OCI-LY3 (cell line): ENCODE data around the gene EXOC3L2.

ENCODE experiments used
- H2AFZ ChIP-seq: fragments of 200-600, 300-600 bp; shearing (Covaris generic); 2 replicates; pipeline ENCODE4 v1.6.0; 2014; ENCODE audit warnings: antibody characterized with exemption, low read depth, low read length
- H3K27ac ChIP-seq: fragments of 200-600, 300-600 bp; sonication (generic); 2 replicates; pipeline ENCODE4 v1.5.1; 2014; ENCODE audit warnings: mild to moderate bottlenecking, low read length, moderate library complexity, mixed read lengths
- H3K27me3 ChIP-seq: fragments of 200-600, 300-600 bp; sonication (generic); 2 replicates; pipeline ENCODE4 v1.6.1; 2014; ENCODE audit warnings: low read depth, low read length, mixed read lengths
- H3K36me3 ChIP-seq: fragments of 200-600, 300-600 bp; sonication (generic); replicated peaks from 2 replicates; pipeline ENCODE3; 2014; ENCODE audit warnings: low read depth, low read length, mixed read lengths
- H3K4me1 ChIP-seq: fragments of 300-600, 200-600 bp; sonication (generic); 2 replicates; pipeline ENCODE4 v1.6.1; 2014; ENCODE audit warnings: low read length, mixed read lengths
- H3K4me2 ChIP-seq: fragments of 200-600, 300-600 bp; sonication (generic); 2 replicates; pipeline ENCODE4 v1.6.1; 2014; ENCODE audit warnings: low read length, mixed read lengths
- H3K4me3 ChIP-seq: fragments of 300-600, 200-600 bp; sonication (generic); 2 replicates; pipeline ENCODE4 v1.5.1; 2014; ENCODE audit warnings: antibody characterized with exemption, mild to moderate bottlenecking, low read length, moderate library complexity
- H3K79me2 ChIP-seq: fragments of 300-600, 200-600 bp; shearing (Covaris generic); 2 replicates; pipeline ENCODE4 v1.6.1; 2014; ENCODE audit warnings: mild to moderate bottlenecking, low read length, mixed read lengths
- H3K9ac ChIP-seq: fragments of 300-600, 200-600 bp; shearing (Covaris generic); 2 replicates; pipeline ENCODE4 v1.6.0; 2014; ENCODE audit warnings: mild to moderate bottlenecking, low read length, moderate library complexity
- H3K9me3 ChIP-seq: fragments of 200-600, 300-600 bp; shearing (Covaris generic); 2 replicates; pipeline ENCODE4 v1.6.1; 2014; ENCODE audit warnings: low read length, mixed read lengths; ENCODE audit not compliant: insufficient read depth
- H4K20me1 ChIP-seq: fragments of 200-600, 300-600 bp; sonication (generic); 2 replicates; pipeline ENCODE4 v1.6.1; 2016; ENCODE audit warnings: low read length, mixed read lengths; ENCODE audit not compliant: insufficient read depth
- CTCF ChIP-seq: fragments of 200-600, 300-600 bp; sonication (generic); IDR thresholded peaks from 2 replicates; pipeline ENCODE4 v1.5.1; 2014; ENCODE audit warnings: antibody characterized with exemption, low read length, low read depth
- EZH2phosphoT487 ChIP-seq: fragments of 200-600 bp; shearing (Covaris generic); IDR thresholded peaks from 2 replicates; pipeline ENCODE4 v1.6.1; 2018; ENCODE audit warnings: antibody characterized with exemption, mixed run types, low read depth

The EXOC3L2 gene

GRCh38 chr19:45290381-45290931 is 45.2 kb upstream of the EXOC3L2 start:
- Histone ChIP-seq H3K79me2 (no peaks in the 10 kb centered on the region), H3K4me3 (no peak overlapping the region), H4K20me1 (no peaks in the 10 kb centered on the region), H3K36me3 (peaks cover 7% of the 10 kb centered on the region), H3K9me3 (no peaks in the 10 kb centered on the region), H3K27ac (no peak overlapping the region), H3K27me3 (no peaks in the 10 kb centered on the region), H3K9ac (no peak overlapping the region), H2AFZ (no peak overlapping the region), H3K4me1 (no peaks in the 10 kb centered on the region), H3K4me2 (no peak overlapping the region)
- no peak for TF ChIP-seq CTCF
- TF ChIP-seq EZH2phosphoT487, result no peak

- no peak overlapping the region for H3K4me3 ChIP-seq
- no peak overlapping the region for H3K4me2 ChIP-seq
- H3K79me2 ChIP-seq, result no peaks in the 10 kb centered on the region
- H3K27ac ChIP-seq, result no peak overlapping the region
- peaks cover 5% of the 10 kb centered on the region; the same call in 1 of the 2 replicates for H3K4me1 ChIP-seq
- no peak overlapping the region for H2AFZ ChIP-seq
- no peak overlapping the region for H3K9ac ChIP-seq
- H3K36me3 ChIP-seq, result peaks cover 26% of the 10 kb centered on the region
- H3K9me3 ChIP-seq, result 0 out of 2 replicates have a peak, but pooled peaks cover 4% of the 10 kb centered on the region
- H3K27me3 ChIP-seq, result no peaks in the 10 kb centered on the region
- TF ChIP-seq CTCF, result no peak
- no peak for TF ChIP-seq EZH2phosphoT487
- H4K20me1 ChIP-seq, result no peaks in the 10 kb centered on the region
Observed at GRCh38 chr19:45283443-45284033, 38.3 kb upstream of the EXOC3L2 start.

- H3K4me3 ChIP-seq, result no peak overlapping the region
- H3K4me1 ChIP-seq, result peaks cover 5% of the 10 kb centered on the region; the same call in 1 of the 2 replicates
- no peak overlapping the region for H2AFZ ChIP-seq
- no peak overlapping the region for H3K27ac ChIP-seq
- no peaks in the 10 kb centered on the region for H4K20me1 ChIP-seq
- no peaks in the 10 kb centered on the region for H3K27me3 ChIP-seq
- H3K9me3 ChIP-seq, result 0 out of 2 replicates have a peak, but pooled peaks cover 4% of the 10 kb centered on the region
- H3K9ac ChIP-seq, result no peak overlapping the region
- TF ChIP-seq EZH2phosphoT487, result no peak
- no peak for TF ChIP-seq CTCF
- no peak overlapping the region for H3K4me2 ChIP-seq
- peaks cover 23% of the 10 kb centered on the region for H3K36me3 ChIP-seq
- no peaks in the 10 kb centered on the region for H3K79me2 ChIP-seq
Observed at GRCh38 chr19:45280471-45280961, 35.3 kb upstream of the EXOC3L2 start.

GRCh38 chr19:45279587-45280192 is 34.5 kb upstream of the EXOC3L2 start:
- Histone ChIP-seq H3K27me3 (no peaks in the 10 kb centered on the region), H3K36me3 (peaks cover 19% of the 10 kb centered on the region), H3K9ac (no peak overlapping the region), H3K4me1 (peaks cover 5% of the 10 kb centered on the region; the same call in 1 of the 2 replicates), H2AFZ (no peak overlapping the region), H3K4me3 (no peak overlapping the region), H3K27ac (no peak overlapping the region), H3K4me2 (no peak overlapping the region), H4K20me1 (no peaks in the 10 kb centered on the region), H3K79me2 (no peaks in the 10 kb centered on the region), H3K9me3 (0 out of 2 replicates have a peak, but pooled peaks cover 4% of the 10 kb centered on the region)
- TF ChIP-seq EZH2phosphoT487 (no peak), CTCF (no peak)
